RWPE2 (cell line): Measurements from ENCODE around the gene AFM.

ENCODE experiments used
- ATAC-seq: fragments of 200-7000 bp; cut with Tn5 transposase; 3 replicates; pipeline ENCODE4 v1.9.1; 2021; ENCODE audit warnings: low read depth
- DNase-seq: peaks from one replicate; pipeline ENCODE4 v3.0.0-alpha.2; 2020; ENCODE audit warnings: low spot score
- H3K27ac ChIP-seq: fragments of 450-650 bp; 2 replicates; pipeline ENCODE4 v1.5.1; 2017; ENCODE audit warnings: mild to moderate bottlenecking; ENCODE audit not compliant: poor library complexity, severe bottlenecking
- H3K27me3 ChIP-seq: fragments of 250-450 bp; sonication (Bioruptor Pico); 2 replicates; pipeline ENCODE4 v1.5.1; 2021; ENCODE audit warnings: mild to moderate bottlenecking, moderate library complexity; ENCODE audit not compliant: insufficient read depth, poor library complexity, severe bottlenecking
- H3K36me3 ChIP-seq: fragments of 250-450 bp; sonication (Bioruptor Pico); 2 replicates; pipeline ENCODE4 v1.5.1; 2020; ENCODE audit warnings: low read depth, mild to moderate bottlenecking, moderate library complexity
- H3K4me1 ChIP-seq: fragments of 250-450 bp; sonication (Bioruptor Pico); 2 replicates; pipeline ENCODE4 v1.5.1; 2021; ENCODE audit warnings: mild to moderate bottlenecking, moderate library complexity; ENCODE audit not compliant: insufficient read depth, poor library complexity, severe bottlenecking
- H3K4me3 ChIP-seq: fragments of 250-450 bp; sonication (Bioruptor Pico); 2 replicates; pipeline ENCODE4 v1.5.1; 2021; ENCODE audit warnings: mild to moderate bottlenecking, moderate library complexity; ENCODE audit not compliant: severe bottlenecking
- H3K9me3 ChIP-seq: fragments of 250-450 bp; sonication (Bioruptor Pico); 2 replicates; pipeline ENCODE4 v1.5.1; 2021; ENCODE audit warnings: mild to moderate bottlenecking, moderate library complexity; ENCODE audit not compliant: severe bottlenecking
- CTCF ChIP-seq: fragments of 450-650 bp; IDR thresholded peaks from one replicate; pipeline ENCODE4 v1.5.1; 2017; ENCODE audit warnings: mild to moderate bottlenecking, moderate library complexity; ENCODE audit not compliant: poor library complexity, severe bottlenecking

Gene AFM

DNA sequence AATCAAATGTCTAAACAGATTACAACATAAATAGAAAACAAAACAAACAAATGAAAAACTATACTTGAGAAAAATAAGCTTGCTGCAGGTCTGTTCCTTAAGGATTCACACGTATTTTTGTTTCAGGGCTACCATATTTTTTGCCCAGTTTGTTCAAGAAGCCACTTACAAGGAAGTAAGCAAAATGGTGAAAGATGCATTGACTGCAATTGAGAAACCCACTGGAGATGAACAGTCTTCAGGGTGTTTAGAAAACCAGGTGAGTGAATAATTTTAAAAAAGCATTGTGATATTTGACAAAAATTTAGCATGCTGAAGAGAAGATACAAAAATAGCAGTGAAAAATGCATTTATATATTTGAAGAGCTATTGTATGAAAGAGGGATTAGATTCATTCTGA lies 43.5 kb upstream of the AFM start:
- no peak for DNase-seq
- H3K4me3 ChIP-seq, result no peak overlapping the region
- no peaks in the 10 kb centered on the region for H3K9me3 ChIP-seq
- no peak for ATAC-seq
- no peak overlapping the region for H3K27ac ChIP-seq
- no peak for TF ChIP-seq CTCF
- no peaks in the 10 kb centered on the region for H3K4me1 ChIP-seq
- H3K27me3 ChIP-seq, result peaks cover 6% of the 10 kb centered on the region
- no peaks in the 10 kb centered on the region for H3K36me3 ChIP-seq

DNA sequence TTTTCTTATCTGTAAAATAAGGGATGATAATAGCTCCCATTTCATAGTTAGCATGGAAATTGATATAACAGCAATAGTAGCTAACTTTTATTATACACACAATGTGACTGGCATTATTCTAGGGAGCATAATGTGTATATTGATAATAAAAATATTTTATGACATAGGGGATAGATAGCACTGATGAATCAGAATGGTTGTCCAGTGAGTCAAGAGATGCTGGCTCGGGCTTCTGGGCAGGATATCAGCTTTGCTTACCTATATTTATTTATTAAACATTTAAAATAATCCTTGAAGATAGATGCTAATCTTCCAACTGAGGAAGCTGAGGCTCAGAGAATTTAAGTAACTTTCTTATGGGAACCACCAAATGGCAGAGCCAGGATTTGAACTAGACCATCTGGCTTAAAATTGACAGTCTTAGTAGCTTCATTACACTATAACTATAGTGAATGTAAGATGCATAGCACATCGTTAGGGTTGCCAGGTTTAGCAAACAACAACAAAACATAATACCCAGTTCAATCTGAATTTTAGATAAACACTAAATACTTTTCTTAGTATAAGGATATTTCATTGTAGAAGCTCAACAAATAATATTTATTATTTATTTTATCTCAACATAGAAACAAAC lies 42.8 kb upstream of the AFM start:
- Histone ChIP-seq H3K4me3 (no peak overlapping the region), H3K9me3 (no peaks in the 10 kb centered on the region)

DNA sequence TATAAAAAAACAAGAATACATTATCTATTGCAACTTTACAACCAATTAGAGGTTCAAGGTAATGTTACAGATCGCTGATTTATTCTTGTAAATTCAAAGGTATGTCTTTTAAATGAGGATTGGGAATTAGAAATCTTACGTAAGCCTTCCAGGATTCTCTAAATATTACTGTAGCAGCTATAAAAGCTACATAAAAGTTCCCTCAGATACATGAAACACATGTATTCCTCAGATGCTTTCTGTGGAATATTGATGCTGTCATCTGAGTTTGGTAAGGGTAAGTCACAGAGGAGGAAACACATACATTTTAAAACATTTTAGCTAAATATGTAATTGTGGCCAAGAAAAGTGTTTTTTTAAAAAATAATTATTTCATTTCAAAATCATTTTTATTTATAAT lies 42.1 kb upstream of the AFM start:
- Histone ChIP-seq H3K27ac (no peak overlapping the region), H3K9me3 (no peaks in the 10 kb centered on the region), H3K27me3 (peaks cover 2% of the 10 kb centered on the region), H3K4me1 (no peaks in the 10 kb centered on the region), H3K36me3 (no peaks in the 10 kb centered on the region), H3K4me3 (no peak overlapping the region)
- TF ChIP-seq CTCF, result no peak
- no peak for DNase-seq
- ATAC-seq, result no peak

More for the DNA sequence above, 42.8 kb upstream of the AFM start:
- ATAC-seq (no peak), DNase-seq (no peak)
- no peak overlapping the region for H3K27ac ChIP-seq
- peaks cover 6% of the 10 kb centered on the region for H3K27me3 ChIP-seq
- no peaks in the 10 kb centered on the region for H3K4me1 ChIP-seq
- no peak for TF ChIP-seq CTCF
- H3K36me3 ChIP-seq, result no peaks in the 10 kb centered on the region

DNA sequence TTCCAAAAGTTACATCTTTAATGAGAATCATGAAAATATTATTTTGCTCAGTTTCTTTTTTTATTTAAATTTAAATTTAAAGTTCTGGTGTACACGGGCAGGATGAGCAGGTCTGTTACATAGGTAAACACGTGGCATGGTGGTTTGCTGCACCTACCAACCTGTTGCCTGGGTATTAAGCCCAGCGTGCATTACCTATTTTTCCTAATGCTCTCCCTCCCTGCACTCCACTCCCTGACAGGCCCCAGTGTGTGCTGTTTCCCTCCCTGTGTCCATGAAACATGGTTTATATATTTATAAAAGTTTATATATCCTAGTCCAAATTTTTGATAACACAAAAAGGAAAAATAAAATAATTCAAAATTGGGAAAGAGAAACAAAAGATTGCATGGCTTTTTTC lies 41.6 kb upstream of the AFM start:
- Histone ChIP-seq H3K9me3 (no peaks in the 10 kb centered on the region), H3K27ac (no peak overlapping the region), H3K4me1 (no peaks in the 10 kb centered on the region), H3K27me3 (peaks cover 2% of the 10 kb centered on the region), H3K4me3 (no peak overlapping the region), H3K36me3 (no peaks in the 10 kb centered on the region)
- ATAC-seq (no peak), DNase-seq (no peak)
- no peak for TF ChIP-seq CTCF

- no peak for DNase-seq
- no peak for ATAC-seq
- Histone ChIP-seq H3K9me3 (no peaks in the 10 kb centered on the region), H3K27ac (no peak overlapping the region), H3K36me3 (no peaks in the 10 kb centered on the region), H3K27me3 (no peaks in the 10 kb centered on the region), H3K4me3 (no peak overlapping the region), H3K4me1 (no peaks in the 10 kb centered on the region)
- no peak for TF ChIP-seq CTCF
Measured at GRCh38 chr4:73440653-73441052, 40.9 kb upstream of the AFM start.
